Fibroblast of skin of left biceps (primary cell): ENCODE data around the gene FRMPD4.

Experiments used
- DNase-seq, 2 experiments: peaks; one replicate each; pipeline ENCODE4 v3.0.0-alpha.2; 2013; ENCODE audit warnings: low read depth in 2 of 2

Gene FRMPD4

DNA sequence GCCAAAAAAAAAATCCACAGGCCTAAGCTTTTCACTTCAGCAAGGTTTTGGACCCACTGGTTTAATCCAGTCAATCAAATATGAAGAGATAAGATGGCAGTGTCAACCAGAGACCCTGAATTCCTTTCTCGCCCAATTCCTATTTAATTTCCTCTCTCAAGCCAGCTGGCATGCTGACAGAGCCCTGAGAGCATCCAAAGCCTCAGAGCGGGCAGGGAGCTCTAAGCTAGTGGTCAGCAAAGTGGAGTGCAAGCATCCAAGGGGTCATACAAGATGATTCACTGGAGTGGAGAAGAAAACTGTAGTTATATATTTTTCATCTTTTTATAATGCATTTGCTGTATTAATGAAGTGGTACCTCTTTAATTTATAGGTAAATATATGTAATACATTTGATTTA lies 615.1 kb downstream of the FRMPD4 start:
- no peak for DNase-seq

DNA sequence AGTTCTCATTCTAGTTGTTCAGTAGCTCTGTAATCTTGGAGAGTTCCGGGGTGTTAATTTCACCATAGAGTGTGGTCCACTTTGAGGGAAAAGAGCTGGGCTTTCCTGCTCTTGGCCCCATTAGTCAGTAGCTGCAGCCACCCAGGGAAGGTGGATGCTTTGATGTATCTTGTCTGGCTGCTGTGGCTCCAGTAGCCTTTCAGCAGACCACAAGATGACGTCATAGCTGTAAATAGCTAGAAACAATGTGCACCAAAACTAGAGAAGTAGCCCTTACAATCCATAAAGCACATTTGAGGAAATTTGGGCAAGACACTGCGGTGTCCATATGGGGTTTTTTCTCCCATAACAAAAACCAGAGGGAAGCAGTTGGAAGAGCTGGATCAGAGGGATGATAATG lies 620.0 kb downstream of the FRMPD4 start:
- DNase-seq = no peak

DNA sequence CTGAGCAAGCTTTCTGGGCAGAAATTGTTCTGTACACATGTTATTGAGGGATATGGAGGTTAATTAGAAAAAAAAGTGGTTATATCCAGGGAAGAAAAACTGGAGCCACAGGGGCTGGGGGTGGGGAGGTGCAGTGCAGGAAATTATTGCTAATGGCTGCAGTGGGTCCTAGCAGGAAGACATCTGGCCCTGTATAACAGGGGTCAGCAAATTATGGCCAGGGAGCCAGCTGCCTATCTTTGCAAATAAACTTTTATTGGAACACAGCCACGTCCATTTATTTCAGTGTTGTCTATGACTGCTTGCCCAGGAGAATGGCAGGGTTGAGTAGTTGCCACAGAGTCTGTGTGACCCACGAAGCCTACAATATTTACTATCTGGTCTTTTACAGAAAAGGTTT lies 629.6 kb downstream of the FRMPD4 start:
- no peak for DNase-seq

DNA sequence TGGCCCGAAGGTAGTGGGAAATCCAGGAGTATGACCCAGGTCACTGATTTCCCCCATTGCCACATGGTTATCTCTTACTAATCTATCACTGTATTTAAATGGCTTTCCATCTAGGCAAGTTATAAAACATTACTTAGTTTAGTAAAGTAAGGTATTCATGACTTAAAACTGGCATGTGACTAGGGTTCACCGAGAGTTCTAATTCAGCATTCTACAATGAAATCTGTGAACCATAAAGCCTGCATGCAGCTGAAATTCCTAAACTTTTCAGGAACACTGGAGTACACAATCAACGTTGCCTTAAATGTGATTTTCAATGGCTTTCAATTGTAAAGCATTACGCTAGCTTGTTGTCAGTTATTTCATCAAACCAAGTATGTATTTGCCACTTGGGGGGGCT lies 630.2 kb downstream of the FRMPD4 start:
- DNase-seq = no peak

DNA sequence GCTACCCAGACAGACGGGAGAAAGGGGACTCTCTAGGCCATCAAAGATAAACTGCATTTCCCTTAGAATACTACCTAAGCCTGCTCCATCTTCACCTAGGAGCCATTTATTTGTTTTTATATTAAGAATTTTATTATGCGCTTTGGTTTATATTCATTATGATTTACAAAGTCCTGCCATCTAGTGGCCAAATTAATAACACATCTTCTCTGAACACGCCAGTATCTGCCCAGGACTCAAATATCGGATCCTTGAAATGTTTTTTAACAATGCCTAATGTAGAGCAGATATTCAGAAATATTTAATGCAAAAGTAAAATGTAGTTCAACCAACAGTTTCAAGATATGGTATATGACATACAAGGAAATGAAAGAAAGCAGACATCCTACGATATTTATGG lies 632.2 kb downstream of the FRMPD4 start:
- DNase-seq = no peak

DNA sequence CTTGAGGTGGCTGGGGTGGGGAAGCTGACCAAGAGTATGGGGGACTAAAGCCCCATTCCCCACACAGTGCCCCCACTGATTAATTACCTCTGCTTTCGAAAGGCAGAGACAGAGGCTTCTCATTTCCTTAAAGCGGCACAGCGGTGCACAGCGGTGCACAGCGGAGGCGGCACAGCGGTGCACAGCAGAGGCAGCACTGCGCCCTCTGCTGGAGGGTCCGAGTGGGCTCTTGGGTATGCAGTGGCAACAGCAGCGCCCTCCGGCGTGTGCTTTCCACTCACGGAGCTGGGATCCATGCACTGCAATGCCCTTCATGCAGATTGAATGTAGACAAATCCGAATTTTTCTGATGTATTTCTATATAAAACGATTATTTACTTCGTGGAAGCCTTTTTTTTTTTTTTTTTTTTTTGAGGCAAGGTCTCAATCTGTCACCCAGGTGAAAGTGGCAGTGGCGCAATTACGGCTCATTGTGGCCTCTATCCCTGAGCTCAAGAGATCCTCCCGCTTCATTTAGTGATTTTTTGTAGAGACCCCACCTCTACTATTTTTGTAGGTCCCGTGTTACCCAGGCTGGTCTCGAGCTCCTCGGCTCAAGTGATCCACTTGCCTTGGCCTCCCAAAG lies 633.3 kb downstream of the FRMPD4 start:
- DNase-seq = no peak
